ENCODE data around the gene RNF187.

Gene RNF187

DNA sequence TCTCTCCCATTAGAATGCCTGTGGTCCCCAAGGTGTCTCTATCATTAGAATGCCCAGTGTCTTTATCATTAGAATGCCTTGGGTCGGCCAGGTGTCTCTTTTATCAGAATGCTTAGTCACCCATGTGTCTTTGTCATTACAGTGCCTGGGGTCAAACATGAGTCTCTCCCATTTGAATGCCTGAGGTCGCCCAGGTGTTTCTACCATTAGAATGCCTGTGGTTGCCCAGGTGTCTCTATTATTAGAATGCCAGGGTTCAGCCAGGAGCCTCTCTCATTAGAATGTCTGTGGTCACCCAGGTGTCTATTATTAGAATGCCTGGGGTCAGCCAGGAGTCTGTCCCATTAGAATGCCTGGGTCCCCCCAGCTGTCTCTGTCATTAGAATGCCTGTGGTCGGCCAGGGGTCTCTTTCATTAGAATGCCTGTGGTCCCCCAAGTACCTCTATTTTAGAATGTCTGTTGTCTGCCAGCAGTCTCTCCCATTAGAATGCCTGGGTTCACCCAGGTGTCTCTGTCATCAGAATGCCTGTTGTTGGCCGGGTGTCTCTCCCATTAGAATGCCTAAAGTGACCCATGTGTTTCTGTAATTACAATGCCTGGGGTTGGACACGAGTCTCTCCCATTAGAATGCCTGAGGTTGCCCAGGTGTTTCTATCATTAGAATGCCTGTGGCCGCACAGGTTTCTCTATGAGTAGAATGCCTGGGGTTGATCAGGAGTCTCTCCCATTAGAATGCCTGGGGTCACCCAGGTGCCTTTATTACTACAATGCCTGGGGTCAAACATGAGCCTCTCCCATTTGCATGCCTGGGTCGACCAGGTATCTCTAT, 57.1 kb downstream of the RNF187 start:
- H3K27me3 Mint-ChIP-seq (ENCODE audit: low read depth, poor library complexity), result peaks cover 43% of the 10 kb centered on the region
- no peak overlapping the region for H3K27ac Mint-ChIP-seq
- H3K4me3 Mint-ChIP-seq, result no peak overlapping the region
- H3K4me1 Mint-ChIP-seq, result no peaks in the 10 kb centered on the region
- no peaks in the 10 kb centered on the region for H3K36me3 Mint-ChIP-seq (ENCODE audit: low read depth)
- peaks cover under 1% of the 10 kb centered on the region for H3K9me3 Mint-ChIP-seq
- TF ChIP-seq, protein P1, sequence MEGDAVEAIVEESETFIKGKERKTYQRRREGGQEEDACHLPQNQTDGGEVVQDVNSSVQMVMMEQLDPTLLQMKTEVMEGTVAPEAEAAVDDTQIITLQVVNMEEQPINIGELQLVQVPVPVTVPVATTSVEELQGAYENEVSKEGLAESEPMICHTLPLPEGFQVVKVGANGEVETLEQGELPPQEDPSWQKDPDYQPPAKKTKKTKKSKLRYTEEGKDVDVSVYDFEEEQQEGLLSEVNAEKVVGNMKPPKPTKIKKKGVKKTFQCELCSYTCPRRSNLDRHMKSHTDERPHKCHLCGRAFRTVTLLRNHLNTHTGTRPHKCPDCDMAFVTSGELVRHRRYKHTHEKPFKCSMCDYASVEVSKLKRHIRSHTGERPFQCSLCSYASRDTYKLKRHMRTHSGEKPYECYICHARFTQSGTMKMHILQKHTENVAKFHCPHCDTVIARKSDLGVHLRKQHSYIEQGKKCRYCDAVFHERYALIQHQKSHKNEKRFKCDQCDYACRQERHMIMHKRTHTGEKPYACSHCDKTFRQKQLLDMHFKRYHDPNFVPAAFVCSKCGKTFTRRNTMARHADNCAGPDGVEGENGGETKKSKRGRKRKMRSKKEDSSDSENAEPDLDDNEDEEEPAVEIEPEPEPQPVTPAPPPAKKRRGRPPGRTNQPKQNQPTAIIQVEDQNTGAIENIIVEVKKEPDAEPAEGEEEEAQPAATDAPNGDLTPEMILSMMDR (IDR thresholded peaks at IDR 0.05), result no peak
- no peak for DNase-seq

DNA sequence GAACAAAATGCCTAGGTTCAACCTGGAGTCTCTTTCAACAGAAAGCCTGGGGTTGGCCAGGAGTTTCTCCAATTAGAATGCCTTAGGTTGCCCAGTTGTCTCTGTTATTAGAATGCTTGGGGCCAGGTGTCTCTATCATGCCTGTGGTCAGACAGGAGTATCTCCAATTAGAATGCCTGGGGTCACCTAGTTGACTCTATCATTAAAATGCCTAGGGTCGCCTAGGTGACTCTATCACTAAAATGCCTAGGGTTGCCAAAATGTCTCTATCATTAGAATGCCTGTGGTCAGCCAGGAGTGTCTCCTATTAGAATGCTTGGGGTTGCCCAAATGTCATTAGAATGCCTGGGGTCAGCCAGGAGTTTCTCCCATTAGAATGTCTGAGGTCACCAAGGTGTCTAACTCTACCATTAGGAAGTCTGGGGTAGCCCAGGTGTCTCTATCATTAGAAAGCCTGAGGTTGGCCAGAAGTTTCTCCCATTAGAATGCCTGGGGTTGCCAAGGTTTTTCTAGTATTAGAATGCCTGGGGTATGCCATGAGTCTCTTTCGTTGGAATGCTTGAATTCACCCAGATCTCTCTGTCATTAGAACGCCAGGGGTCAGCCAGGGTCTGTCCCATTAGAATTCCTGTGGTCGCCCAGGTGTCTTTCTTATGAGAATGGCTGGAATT, 57.9 kb downstream of the RNF187 start:
- Mint-ChIP-seq H3K27me3 (ENCODE audit: low read depth, poor library complexity) (peaks cover 51% of the 10 kb centered on the region), H3K36me3 (ENCODE audit: low read depth) (no peaks in the 10 kb centered on the region), H3K4me3 (no peak overlapping the region), H3K4me1 (no peaks in the 10 kb centered on the region), H3K9me3 (no peaks in the 10 kb centered on the region), H3K27ac (no peak overlapping the region)
- TF ChIP-seq, protein P1 (IDR thresholded peaks at IDR 0.05), result no peak
- no peak for DNase-seq

All from nephron progenitor cell (in vitro differentiated cells).